Activated T-helper 2 cell treated with anti-CD3 and anti-CD28 coated beads, Interferon-gamma antibody, Interleukin-2, Interleukin-4, amounts not matched to agents 10 μg/mL and 5 μg/mL and 100 μg/mL, durations not matched to agents 14 hours and 24 hours and 36 hours (primary cell): ENCODE results near the gene SOCS3. TPM values are rescaled to one million over a fixed set of nuclear protein-coding genes. Genes with fewer than 3 reads are reported as not detected.
A peak's percentile ranks its signal among the peaks of the same experiment; 100 is the strongest.
"Not testable (repeated sequence)": the region's sequence is repeated elsewhere in the genome, so short reads cannot be mapped to it uniquely, and the experiment has no call there.

Experiments
- DNase-seq: peaks from one replicate; pipeline ENCODE4 v3.0.0; 2021; ENCODE audit warnings: low spot score
- H3K27ac Mint-ChIP-seq: one replicate; pipeline ENCODE4 v1.8.0; 2021; ENCODE audit warnings: mixed read lengths
- H3K27me3 Mint-ChIP-seq: one replicate; pipeline ENCODE4 v1.8.0; 2021; ENCODE audit warnings: low read depth, mixed read lengths
- H3K36me3 Mint-ChIP-seq: one replicate; pipeline ENCODE4 v1.8.0; 2021; ENCODE audit warnings: low read depth, mixed read lengths
- H3K4me1 Mint-ChIP-seq: one replicate; pipeline ENCODE4 v1.8.0; 2021; ENCODE audit warnings: low read depth, mixed read lengths
- H3K4me3 Mint-ChIP-seq: one replicate; pipeline ENCODE4 v1.8.0; 2021; ENCODE audit warnings: low read depth, mild to moderate bottlenecking, moderate library complexity, mixed read lengths
- H3K9me3 Mint-ChIP-seq: one replicate; pipeline ENCODE4 v1.8.0; 2021; ENCODE audit warnings: mixed read lengths
- intact Hi-C: fragments of 100-400 bp; cut with micrococcal nuclease; formaldehyde crosslinking; loops from one replicate; pipeline ENCODE4 v1.15.1; 2023
- total RNA-seq: library from RNA; stranded (reverse); gene quantifications from 2 replicates; pipeline ENCODE4 v1.2.3, GENCODE V29; 2022

The SOCS3 gene
- total RNA-seq, 1 donor from 2014 or later, result 99.8 TPM

DNA sequence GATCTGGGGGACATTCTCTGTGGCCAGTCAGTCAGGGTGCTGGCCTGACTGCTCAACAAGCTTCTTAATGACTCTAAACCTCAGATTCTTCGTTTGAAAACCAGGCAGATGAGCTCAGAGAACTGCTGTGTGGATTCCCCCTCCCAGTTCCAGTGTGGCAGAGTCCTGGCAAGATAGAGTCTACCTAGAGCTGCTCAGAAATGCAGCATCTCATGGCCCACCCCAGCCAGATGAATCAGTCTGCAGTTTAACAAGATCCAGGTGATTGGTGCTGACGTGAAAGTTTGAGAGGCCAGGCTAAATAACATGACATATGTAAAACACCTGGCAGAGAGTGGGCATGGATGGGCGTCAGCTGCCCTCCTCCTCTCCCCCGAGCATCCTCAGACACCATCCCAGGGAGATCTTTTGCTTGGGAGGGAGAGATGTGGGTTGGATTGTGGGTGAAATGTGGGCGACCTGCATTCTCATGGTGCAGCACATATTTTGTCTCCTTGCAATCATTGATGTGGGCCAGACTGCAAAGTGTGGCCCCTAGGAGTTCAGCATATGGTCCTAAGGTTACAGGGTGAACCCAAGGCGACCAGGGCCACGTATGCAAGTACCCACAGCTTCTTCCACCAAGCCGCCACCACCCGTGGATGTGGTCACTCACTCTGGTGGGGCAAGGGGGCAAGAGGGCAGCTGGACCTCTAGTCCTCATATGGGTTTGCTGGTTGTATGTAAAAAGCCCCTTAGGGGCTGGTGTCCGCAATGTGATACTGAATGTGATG, 19.5 kb downstream of the SOCS3 start:
- no peak overlapping the region for H3K27ac Mint-ChIP-seq

DNA sequence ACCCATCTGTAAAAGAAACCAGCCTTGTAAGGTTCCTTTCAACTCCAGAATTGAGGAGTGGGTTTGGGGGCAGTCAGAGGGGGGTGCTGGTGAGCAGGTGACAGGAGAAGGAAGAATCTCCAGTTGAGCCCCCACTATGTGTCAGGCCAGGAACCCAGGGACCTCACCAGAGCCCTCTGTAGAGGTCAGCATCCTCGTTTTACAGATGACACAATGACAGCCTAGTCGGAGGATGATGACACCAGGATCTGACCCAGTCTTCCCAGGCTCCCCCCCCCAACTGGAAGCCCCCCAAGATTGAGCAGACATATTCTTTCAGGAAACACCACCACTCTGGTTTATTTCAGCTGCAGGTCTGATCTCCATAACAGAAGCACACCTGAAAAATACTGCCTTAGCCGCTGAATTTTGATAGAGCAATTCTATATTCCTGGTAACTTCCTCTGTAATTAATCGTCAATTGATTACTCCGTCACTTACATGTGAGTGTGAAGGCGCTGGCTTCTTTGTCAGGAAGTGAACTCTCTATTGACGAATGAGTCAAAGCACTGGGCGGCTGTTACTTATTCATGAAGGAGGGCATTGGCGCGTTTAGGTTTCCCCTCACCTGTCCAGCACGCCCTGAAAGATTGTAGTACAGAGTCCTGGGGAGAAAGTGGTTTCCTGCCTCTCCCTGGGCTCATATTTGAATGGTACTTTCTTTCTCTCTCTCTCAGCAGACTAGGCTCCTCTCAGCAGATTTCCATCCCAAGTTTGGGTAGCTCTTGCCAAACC, 21.2 kb downstream of the SOCS3 start:
- Mint-ChIP-seq H3K36me3 (no peaks in the 10 kb centered on the region), H3K27ac (no peak overlapping the region), H3K9me3 (no peaks in the 10 kb centered on the region), H3K4me1 (peaks cover 32% of the 10 kb centered on the region), H3K4me3 (no peak overlapping the region), H3K27me3 (peaks cover 11% of the 10 kb centered on the region)
- intact Hi-C loops, result no loop called here
- DNase-seq, result no peak

More for the DNA sequence above, 19.5 kb downstream of the SOCS3 start:
- H3K4me3 Mint-ChIP-seq, result peak overlapping the region; percentile 40
- intact Hi-C loops, result no loop called here
- H3K27me3 Mint-ChIP-seq, result peaks cover 11% of the 10 kb centered on the region
- no peaks in the 10 kb centered on the region for H3K9me3 Mint-ChIP-seq
- DNase-seq, result no peak
- no peaks in the 10 kb centered on the region for H3K36me3 Mint-ChIP-seq
- H3K4me1 Mint-ChIP-seq, result peaks cover 35% of the 10 kb centered on the region

DNA sequence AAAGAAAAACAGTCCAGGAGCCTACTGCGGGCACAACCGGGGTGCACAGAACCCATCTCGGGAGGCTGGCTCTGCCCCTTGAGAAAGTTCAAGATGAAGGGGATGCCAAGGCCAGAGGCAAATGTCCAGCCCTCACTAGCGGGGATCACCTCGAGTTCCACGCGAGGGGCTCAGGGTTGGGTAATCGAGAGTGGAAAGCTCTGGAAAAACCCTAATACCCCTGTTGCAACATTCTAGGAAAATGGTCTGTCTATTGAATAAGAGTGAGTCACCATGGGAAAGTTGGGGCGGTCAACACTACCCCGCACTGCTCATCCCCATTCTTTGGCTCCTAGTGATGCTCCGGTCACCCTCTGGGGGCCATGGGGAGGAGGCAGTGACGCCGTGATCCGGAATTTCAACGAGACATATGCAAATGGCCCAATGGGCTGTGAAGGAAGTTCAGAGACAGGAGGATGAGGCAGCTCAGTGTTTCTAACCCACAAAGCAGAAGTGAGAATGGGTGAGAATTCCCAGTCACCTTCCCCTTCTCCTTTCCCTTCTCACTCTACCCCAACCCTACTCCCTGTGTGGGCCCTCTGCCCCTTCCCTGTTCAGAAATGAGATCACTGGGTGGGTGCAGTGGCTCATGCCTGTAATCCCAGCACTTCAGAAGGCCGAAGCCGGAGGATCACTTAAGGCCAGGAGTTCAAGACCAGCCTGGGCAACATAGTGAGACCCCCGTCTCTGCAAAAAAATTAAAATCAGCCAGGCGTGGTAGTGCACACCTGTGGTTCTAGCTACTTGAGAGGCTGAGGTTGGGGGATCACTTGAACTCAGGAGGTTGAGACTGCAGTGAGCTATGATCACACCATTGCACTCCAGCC, 22.4 kb downstream of the SOCS3 start:
- H3K36me3 Mint-ChIP-seq, result no peaks in the 10 kb centered on the region
- no peak overlapping the region for H3K27ac Mint-ChIP-seq
- H3K9me3 Mint-ChIP-seq, result no peaks in the 10 kb centered on the region
- intact Hi-C loops, result no loop called here
- H3K4me1 Mint-ChIP-seq, result peaks cover 30% of the 10 kb centered on the region
- H3K27me3 Mint-ChIP-seq, result peaks cover 11% of the 10 kb centered on the region
- H3K4me3 Mint-ChIP-seq, result no peak overlapping the region
- DNase-seq, result no peak

DNA sequence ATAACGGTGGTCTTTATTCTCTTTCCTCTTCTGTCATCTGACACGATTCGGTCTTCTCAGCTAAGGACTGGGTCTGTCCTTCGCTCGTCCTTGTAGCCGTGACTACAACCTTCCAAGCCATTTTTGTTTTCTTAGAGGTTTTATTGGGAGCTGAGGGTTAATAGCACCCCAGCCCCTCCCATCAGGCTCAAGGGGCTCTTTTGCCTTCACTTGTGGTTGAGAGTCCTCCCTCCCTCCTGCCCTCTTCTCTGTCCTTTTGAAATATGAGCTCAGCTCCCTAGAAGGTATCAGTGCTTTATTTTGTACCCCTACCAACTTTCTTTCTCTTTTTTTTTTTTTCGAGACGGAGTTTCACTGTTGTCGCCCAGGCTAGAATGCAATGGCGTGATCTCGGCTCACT, 24.7 kb downstream of the SOCS3 start:
- no peaks in the 10 kb centered on the region for H3K9me3 Mint-ChIP-seq
- intact Hi-C loops, result no loop called here
- no peak for DNase-seq
- H3K4me1 Mint-ChIP-seq, result peaks cover 28% of the 10 kb centered on the region
- H3K27me3 Mint-ChIP-seq, result peaks cover 5% of the 10 kb centered on the region
- no peak overlapping the region for H3K4me3 Mint-ChIP-seq
- H3K36me3 Mint-ChIP-seq, result no peaks in the 10 kb centered on the region
- no peak overlapping the region for H3K27ac Mint-ChIP-seq

DNA sequence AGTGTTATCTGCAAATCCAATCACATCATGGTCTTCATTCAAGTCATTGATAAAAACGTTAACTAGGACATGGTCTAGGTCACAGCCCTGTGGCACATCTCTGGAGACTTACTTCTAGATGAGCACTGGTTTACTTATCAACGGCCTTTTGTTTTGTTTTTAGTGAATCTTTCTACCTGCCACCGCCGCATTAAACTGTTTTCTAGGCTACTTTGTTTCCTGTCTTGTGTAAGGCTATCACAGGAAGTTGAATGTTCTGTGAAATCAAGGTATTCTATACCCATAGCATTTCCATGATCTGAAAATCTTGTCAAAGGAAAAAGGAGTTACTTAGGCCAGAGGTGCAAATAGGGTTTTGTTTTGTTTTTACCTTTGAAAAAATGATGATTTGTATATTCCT, 26.9 kb downstream of the SOCS3 start:
- intact Hi-C loops, result loop anchor here (2.0 kb wide), 1 partner anchor 16 kb away; no protein-coding TSS in a partner anchor
- peaks cover 26% of the 10 kb centered on the region for H3K4me1 Mint-ChIP-seq
- H3K4me3 Mint-ChIP-seq, result no peak overlapping the region
- H3K27ac Mint-ChIP-seq, result peak overlapping the region; percentile 29
- H3K9me3 Mint-ChIP-seq, result no peaks in the 10 kb centered on the region
- peaks cover 2% of the 10 kb centered on the region for H3K27me3 Mint-ChIP-seq
- no peaks in the 10 kb centered on the region for H3K36me3 Mint-ChIP-seq
- DNase-seq, result no peak

DNA sequence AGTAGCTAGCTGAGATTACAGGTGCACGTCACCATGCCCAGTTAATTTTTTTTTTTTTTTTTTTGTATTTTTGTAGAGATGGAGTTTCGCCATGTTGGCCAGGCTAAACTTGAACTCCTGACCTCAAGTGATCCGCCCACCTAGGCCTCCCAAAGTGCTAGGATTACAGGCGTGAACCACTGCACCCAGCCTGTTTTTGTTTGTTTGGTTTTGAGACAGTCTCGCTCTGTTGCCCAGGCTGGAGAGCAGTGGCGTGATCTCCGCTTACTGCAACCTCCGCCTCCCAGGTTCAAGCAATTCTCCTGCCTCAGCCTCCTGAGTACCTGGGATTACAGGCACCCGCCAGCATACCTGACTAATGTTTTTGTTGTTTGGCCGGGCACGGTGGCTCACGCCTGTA, 28.5 kb downstream of the SOCS3 start:
- intact Hi-C loops, H3K36me3 Mint-ChIP-seq: not testable (repeated sequence)

DNA sequence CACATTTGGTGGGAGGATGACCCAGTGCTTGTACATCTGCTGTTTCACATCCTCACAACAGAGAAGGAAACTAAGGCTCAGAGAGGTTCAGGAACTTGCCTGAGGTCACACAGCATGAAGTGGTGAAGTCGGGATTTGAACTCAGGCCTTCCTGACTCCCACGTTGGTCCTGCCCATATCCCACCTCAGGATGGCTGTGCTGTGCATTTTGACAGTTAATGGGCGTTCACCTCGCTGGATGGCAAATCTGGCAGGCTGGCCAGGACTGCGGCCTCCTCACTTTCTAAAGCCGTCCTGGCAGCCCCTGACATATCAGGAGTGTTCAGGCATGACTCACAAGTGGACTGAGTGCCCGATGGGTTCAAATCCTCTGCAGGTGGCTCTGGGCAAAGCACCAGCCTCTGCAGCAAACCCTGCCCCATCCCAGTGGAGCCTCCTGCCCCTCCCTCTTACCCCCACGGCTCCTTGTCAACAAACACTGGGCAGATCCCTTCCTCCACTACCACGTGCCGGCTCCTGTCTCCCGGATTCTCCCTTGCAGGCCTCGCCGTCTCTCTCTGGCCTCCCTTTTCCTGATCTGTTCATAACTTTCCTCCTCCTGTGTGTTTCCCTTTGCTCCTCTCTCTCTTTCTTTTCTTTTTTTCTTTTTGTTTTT, 29.2 kb downstream of the SOCS3 start:
- Mint-ChIP-seq H3K27ac (no peak overlapping the region), H3K9me3 (no peaks in the 10 kb centered on the region), H3K27me3 (no peaks in the 10 kb centered on the region), H3K4me3 (no peak overlapping the region), H3K36me3 (no peaks in the 10 kb centered on the region), H3K4me1 (peaks cover 26% of the 10 kb centered on the region)
- no peak for DNase-seq
- intact Hi-C loops, result no loop called here

More for the DNA sequence above, 28.5 kb downstream of the SOCS3 start:
- not testable (repeated sequence) for H3K27ac Mint-ChIP-seq, H3K4me3 Mint-ChIP-seq, H3K27me3 Mint-ChIP-seq, H3K9me3 Mint-ChIP-seq, DNase-seq
- H3K4me1 Mint-ChIP-seq, result peaks cover 26% of the 10 kb centered on the region

DNA sequence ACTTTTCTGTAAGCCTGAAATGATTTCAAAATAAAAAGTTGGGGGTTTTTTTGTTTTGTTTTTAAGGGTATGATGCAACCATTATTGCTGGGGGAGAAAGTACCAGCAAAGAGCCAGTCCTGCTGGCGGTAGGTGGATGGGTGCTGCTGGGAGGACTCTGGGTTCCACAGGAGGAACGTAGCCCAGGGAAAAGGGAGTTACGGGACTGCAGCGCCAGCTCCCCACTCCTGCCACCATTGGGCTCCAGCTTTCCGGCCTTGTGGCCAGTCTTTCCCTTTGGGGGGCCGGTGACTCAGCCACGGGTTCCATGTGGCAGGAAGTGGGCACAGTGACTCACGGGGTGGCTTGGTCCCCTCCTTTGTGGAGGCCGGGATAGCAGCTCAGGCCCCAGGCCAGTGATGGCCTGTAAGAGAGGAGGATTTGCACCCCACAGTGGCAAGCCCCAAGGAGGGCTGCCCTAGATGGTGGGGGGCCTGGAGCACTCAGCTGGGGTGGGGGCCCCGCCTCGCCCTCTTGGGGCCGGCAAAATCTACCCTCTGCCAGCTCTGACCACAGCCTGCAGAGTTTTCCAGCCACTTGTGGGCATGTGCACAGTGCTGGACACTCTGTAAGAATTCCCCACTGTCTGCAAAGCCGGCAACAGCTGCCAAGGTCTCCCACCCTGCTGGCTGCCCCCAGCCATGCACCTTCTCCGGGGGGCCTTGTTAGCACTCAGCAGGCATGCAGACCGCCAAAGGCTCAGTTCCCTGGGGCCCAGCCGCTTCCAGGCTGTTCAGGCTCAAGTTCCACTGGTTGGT, 30.4 kb downstream of the SOCS3 start:
- no peak for DNase-seq
- intact Hi-C loops, result no loop called here
- H3K27me3 Mint-ChIP-seq, result no peaks in the 10 kb centered on the region
- no peak overlapping the region for H3K4me3 Mint-ChIP-seq
- no peaks in the 10 kb centered on the region for H3K9me3 Mint-ChIP-seq
- H3K27ac Mint-ChIP-seq, result no peak overlapping the region
- peaks cover 27% of the 10 kb centered on the region for H3K4me1 Mint-ChIP-seq
- no peaks in the 10 kb centered on the region for H3K36me3 Mint-ChIP-seq

DNA sequence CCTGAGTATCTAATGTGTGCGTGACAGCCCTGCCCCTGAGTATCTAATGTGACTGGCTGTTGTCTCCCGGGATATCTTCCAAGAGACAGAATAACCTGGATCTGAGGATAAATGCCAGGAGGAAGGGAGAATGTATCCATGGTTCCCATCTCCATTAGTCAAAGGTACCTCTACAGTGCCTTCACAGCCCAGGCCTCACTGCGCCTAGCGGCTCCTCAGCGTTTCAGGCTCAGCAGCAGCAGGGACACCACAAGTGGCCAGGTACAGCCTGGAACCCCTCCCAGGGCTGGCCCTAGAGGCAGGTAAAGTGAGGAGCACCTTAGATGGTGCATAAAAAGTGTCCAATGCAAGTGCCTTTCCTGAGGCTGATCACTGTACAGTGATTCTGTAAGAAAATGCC, 32.0 kb downstream of the SOCS3 start:
- no peaks in the 10 kb centered on the region for H3K27me3 Mint-ChIP-seq
- no peak overlapping the region for H3K4me3 Mint-ChIP-seq
- DNase-seq, result no peak
- no peaks in the 10 kb centered on the region for H3K36me3 Mint-ChIP-seq
- H3K4me1 Mint-ChIP-seq, result peaks cover 19% of the 10 kb centered on the region
- intact Hi-C loops, result no loop called here
- H3K27ac Mint-ChIP-seq, result no peak overlapping the region
- no peaks in the 10 kb centered on the region for H3K9me3 Mint-ChIP-seq

DNA sequence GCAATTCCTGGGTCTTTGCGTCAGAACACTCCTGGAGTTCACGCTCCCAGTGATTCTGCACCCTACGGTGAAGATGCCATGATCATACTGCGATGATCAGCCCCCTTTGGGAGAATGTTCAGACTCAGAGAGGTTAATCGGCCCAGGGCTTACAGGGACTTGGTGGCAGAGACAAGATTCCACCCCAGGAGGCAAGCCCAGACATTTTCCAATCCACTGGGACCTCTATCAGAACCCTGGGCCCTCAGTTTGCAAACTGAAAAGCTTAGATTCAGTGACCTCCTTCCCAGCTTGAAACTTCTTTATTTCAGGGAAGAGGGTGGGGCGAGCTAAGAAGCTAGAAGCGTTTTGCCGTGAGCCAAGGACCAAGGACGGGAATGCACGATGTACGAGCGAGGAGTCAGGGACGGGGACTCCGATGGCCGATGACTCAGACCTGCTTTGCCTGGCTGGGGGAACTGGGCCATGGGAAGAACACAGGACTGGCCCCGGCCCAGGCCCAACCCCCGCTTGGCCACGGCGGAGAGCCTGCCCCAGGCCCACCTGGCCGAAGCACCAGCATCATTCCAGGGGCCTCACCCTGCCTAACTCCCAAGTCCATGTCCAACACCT, 34.7 kb downstream of the SOCS3 start:
- intact Hi-C loops, result no loop called here
- H3K4me1 Mint-ChIP-seq, result peaks cover 11% of the 10 kb centered on the region
- H3K27ac Mint-ChIP-seq, result no peak overlapping the region
- H3K27me3 Mint-ChIP-seq, result no peaks in the 10 kb centered on the region
- H3K9me3 Mint-ChIP-seq, result no peaks in the 10 kb centered on the region
- H3K4me3 Mint-ChIP-seq, result no peak overlapping the region
- DNase-seq, result no peak
- no peaks in the 10 kb centered on the region for H3K36me3 Mint-ChIP-seq

DNA sequence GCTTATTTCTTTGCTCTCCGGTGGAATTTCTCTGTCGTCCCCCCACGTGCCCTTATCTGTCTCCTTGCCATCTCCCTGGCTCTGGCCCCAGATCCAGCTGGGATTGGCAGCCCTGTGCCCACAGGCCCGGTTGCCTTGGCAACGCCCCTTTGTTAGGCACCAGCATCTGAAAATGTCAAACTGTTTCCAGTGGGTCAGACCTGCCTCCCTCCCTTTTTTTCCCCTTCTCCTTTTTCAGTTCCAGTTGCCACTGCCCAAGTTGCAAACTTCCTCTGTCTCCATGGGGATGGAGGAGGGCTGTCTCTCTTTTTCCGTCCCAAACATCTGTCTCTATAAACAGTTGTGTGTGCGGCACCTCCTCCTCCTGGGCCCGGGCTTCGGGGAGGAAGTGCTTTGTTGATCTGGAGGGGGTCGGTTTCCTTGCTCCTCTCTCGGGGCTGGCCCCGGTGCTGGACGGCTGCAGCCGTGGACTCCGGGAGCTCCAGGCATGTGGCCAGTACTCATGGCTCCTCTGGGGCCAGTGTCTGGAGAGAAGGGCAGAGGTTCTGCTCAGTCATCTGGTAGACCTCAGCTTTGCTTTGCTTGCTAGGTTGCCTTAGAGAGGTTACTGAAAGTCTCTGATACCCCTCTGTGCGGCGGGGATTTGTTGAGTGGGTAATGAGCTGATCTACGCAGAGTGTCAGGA, 35.3 kb downstream of the SOCS3 start:
- peak overlapping the region; percentile 11 for H3K27ac Mint-ChIP-seq
- H3K27me3 Mint-ChIP-seq, result no peaks in the 10 kb centered on the region
- no peaks in the 10 kb centered on the region for H3K9me3 Mint-ChIP-seq
- intact Hi-C loops, result no loop called here
- DNase-seq, result no peak
- H3K4me1 Mint-ChIP-seq, result peaks cover 11% of the 10 kb centered on the region
- no peak overlapping the region for H3K4me3 Mint-ChIP-seq
- H3K36me3 Mint-ChIP-seq, result no peaks in the 10 kb centered on the region
